GM19023 (cell line): Measurements from ENCODE around the gene OBSCN.

ENCODE experiments used
- ATAC-seq: cut with Tn5 transposase; IDR thresholded peaks from one replicate; pipeline ENCODE4 v1.9.1; 2021; ENCODE audit warnings: mild to moderate bottlenecking, moderate library complexity; ENCODE audit not compliant: unreplicated experiment

OBSCN gene

DNA sequence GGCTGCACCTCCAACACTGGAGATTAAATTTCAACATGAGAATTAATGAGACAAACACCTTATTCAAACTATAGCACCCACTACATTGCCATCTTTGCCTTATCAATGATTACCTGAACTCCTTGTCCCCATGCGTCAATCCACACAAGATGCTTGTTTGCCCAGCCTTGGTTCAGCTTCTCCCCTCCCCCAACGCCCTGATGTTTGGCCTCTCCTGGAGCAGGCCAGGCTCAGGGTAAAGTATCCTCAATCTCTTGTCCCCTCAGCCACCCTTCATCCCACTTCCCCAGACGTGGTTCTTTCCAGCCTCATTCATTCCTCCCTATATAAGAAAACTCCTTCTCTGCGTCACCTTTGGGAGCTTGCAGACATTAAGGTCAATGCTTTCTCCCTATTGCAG is 220.6 kb downstream of the OBSCN start:
- ATAC-seq = no peak
